ENCODE measurements around the gene SMARCA2. TPM values are rescaled to one million over a fixed set of nuclear protein-coding genes. Genes with fewer than 3 reads are reported as not detected.

SMARCA2 gene
- total RNA-seq, 4 donors from 2014 or later: 84.8 to 164 (median 91.6) TPM

- TF ChIP-seq CTCF (IDR thresholded peaks at IDR 0.05): no peak
- DNase-seq (ENCODE audit: low spot score) (no peak), ATAC-seq (ENCODE audit: low FRiP score) (peak; percentile 5)
Observed at GRCh38 chr9:2013743-2014475, 1.2 kb upstream of the SMARCA2 start.

GRCh38 chr9:2015581-2016407, 647 bp downstream of the SMARCA2 start:
- peak; percentile 4 for ATAC-seq (ENCODE audit: low FRiP score)
- no peak for TF ChIP-seq CTCF (IDR thresholded peaks at IDR 0.05)

GRCh38 chr9:2016408-2017330, 1.5 kb downstream of the SMARCA2 start:
- DNase-seq (ENCODE audit: low spot score) (peak; percentile 28), ATAC-seq (ENCODE audit: low FRiP score) (peak; percentile 36)
- TF ChIP-seq CTCF (IDR thresholded peaks at IDR 0.05): no peak

More at GRCh38 chr9:2015581-2016407, 647 bp downstream of the SMARCA2 start:
- DNase-seq (ENCODE audit: low spot score): peak; percentile 26

DNA sequence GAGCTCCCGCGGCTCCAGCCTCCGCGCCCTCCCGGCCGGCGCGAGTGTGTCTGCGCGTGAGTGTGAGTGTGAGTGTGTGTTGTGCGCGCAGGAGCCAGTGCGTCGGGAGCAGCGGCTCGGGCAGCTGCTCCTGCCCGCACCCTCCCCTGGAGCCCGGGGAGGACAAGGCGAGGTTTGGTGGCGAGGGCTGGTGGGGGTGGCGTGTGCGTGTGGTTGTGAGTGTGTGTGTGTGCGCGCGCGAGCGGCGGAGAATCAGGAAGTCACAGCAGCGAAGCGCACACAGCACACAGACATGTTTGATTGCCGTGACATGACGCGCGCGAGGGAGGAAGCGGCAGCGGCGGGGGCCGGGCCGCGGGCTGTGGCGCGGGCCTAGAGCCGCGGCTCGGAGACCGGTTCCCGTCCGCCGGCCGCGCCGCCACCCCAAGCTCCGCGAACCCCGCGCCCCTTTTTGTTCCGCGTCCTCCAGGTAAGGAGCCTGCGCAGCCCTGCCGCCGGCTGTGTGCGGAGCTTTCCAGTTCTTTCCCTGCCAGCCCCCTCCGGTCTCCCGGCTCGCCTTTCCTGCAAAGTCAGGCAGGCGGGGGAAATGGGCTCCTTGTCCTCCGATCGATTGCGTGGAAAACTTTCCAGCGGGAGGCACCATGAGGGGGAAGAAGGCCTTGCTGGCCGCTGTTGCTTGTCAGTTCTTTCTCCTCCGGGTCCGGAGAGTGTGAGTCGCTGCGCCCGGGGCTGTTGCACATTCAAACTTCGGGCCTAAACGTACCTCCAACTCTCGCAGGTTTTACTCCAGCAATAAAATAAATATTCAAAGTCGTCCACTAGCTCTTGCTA, 2.4 kb downstream of the SMARCA2 start:
- peak; percentile 36 for DNase-seq (ENCODE audit: low spot score)
- peak; percentile 9 for ATAC-seq (ENCODE audit: low FRiP score)
- no peak for TF ChIP-seq CTCF (IDR thresholded peaks at IDR 0.05)

DNA sequence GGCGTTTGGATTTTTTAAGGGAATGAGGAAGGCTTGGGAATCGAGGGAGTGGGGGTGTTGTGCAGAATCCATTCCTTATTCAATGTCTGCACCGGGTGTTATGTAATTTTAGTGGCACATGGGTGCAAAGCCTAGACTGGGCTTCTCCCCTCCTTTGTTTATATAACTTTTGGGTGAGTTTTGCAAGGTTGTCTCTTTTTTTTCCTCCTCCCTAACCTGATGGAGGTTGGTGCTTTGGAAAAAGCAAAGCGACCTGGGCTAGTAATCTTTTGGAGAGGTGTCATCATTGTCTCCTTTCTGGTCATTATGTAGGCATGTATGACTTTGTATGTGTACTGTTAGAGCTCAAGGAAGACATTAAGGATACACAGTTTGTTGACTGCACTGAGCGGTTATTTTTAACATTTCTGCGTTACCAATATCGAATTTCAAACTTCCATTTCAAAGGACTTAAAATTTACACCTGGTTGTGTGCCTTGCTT, 3.1 kb downstream of the SMARCA2 start:
- DNase-seq (ENCODE audit: low spot score) (no peak), ATAC-seq (ENCODE audit: low FRiP score) (no peak)
- TF ChIP-seq CTCF (IDR thresholded peaks at IDR 0.05): no peak

Data from omental fat pad (tissue), 4 donors.